Glomerular visceral epithelial cell (primary cell): ENCODE measurements around the gene ATF3.

Source experiments
- DNase-seq: peaks from one replicate; pipeline ENCODE4 v3.0.0-alpha.2; 2016; ENCODE audit errors: extremely low spot score

Gene ATF3

GRCh38 chr1:212608959-212609700 is 569 bp downstream of the ATF3 start:
- peak; percentile 67 for DNase-seq

GRCh38 chr1:212609701-212610574 is 1.4 kb downstream of the ATF3 start:
- no peak for DNase-seq

GRCh38 chr1:212610575-212610967 is 2.0 kb downstream of the ATF3 start:
- no peak for DNase-seq

GRCh38 chr1:212611000-212611948 is 2.7 kb downstream of the ATF3 start:
- no peak for DNase-seq

- no peak for DNase-seq
These were observed 3.7 kb downstream of the ATF3 start for GRCh38 chr1:212612041-212612961.

- DNase-seq = no peak
These were observed 5.1 kb downstream of the ATF3 start for GRCh38 chr1:212613440-212614335.

- no peak for DNase-seq
These were observed 6.1 kb downstream of the ATF3 start for GRCh38 chr1:212614453-212615200.

GRCh38 chr1:212615201-212615470 is 6.6 kb downstream of the ATF3 start:
- no peak for DNase-seq

- no peak for DNase-seq
These were observed 10.1 kb downstream of the ATF3 start for GRCh38 chr1:212618466-212619210.

- DNase-seq = no peak
These were observed 11.7 kb downstream of the ATF3 start for GRCh38 chr1:212620293-212620692.

DNA sequence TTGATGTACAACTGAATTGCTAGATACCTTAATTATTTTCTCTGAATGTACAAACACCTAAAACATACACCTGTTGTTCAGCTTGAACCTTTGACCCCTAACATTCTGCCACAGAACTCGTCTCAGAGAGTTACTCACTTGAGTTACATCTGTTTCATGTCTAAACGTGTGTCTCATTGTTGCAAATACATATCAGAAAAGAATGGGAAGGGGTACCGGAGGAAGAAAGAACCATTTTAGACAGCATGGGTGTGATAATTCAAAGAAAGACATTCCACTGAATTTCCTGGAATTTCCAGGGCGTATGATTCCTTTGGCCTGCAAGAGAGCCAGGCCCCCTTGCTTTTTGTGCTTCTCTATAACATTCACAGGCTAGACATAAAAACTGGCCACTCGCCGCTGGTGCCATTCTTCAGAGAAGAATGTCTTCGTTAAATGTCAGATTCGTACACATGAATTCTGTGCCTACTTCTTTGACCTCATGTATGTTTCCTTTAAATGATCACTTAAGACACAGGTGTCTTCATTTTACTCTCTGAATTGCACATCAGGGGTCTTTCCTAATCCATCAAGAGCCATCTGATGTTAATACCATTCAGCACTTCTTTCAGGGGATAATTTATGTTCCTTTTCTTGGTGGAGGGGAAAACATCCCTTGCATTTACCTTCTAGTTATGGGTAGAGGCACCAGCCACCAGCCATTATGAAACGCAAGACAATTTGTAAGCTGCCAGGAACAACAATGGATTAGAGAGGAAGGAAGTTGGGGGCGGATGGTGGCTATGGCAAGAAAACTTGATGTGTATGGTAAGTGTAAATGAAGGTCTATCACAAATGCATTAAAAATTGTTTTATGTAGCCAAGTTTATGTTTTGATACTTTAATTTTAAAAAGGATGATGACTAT is 12.7 kb downstream of the ATF3 start:
- no peak for DNase-seq

GRCh38 chr1:212621949-212622305 is 13.4 kb downstream of the ATF3 start:
- DNase-seq = no peak

- no peak for DNase-seq
These were observed 13.9 kb downstream of the ATF3 start for GRCh38 chr1:212622467-212622866.

GRCh38 chr1:212622906-212623305 is 14.3 kb downstream of the ATF3 start:
- DNase-seq = no peak

DNA sequence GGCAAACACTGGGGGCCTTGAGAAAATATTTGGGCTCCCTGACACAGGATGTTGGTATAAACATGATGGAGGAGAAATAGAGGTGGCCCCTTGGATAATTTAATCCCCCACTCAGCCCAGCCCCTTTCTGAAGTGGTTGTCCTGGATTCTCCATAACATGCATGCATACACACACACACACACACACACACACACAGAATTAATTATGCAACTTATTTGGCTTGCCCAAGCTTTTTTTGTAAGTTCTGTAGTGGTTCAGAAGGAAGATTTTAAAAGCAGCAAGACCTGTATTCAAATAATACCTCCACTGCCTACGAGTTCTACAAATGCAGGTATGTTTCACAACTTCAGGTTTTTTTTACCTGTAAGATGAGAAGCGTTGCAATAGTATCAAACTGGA is 15.0 kb downstream of the ATF3 start:
- no peak for DNase-seq

DNA sequence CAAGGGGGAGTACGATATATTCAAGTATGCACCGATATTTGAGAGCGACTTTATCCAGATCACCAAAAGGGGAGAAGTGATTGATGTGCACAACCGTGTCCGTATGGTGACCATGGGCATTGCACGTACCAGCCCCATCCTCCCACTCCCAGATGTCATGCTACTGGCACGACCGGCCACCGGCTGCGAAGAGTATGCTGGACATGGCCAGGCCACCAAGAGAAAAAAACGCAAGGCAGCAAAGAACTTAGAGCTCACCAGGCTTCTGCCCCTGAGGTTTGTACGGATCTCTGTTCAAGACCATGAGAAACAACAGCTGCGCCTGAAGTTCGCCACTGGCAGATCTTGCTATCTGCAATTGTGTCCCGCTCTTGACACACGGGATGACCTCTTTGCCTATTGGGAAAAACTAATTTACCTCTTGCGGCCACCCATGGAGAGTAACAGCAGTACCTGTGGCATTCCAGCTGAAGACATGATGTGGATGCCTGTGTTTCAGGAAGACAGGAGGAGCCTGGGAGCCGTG is 16.5 kb downstream of the ATF3 start:
- DNase-seq = no peak

DNA sequence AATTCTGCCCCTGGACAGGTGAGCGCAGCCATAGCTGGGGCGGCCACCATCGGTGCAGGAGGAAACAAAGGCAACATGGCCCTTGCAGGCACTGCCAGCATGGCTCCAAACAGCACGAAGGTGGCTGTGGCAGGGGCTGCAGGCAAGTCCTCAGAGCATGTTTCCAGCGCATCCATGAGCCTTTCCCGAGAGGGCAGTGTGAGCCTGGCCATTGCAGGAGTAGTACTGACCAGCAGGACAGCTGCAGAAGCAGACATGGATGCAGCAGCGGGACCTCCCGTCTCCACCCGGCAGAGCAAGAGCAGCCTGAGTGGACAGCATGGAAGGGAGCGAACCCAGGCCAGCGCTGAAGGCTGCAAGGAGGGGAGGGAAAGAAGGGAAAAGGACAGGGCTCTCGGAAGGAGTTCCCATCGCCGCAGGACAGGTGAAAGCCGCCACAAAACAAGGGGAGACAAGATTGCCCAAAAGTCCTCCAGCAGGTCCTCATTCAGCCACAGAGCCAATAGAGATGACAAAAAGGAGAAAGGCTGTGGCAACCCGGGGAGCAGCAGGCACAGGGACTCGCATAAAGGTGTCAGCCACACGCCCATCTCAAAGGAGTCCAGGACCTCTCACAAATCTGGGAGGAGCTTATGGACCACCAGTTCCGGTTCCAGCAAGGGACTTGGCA is 17.4 kb downstream of the ATF3 start:
- no peak for DNase-seq
